GM12878 (cell line): Measurements from ENCODE around the gene CARD9.

Source experiments
- CHD4 ChIP-seq: fragments of 200-600 bp; sonication (generic); IDR thresholded peaks from 2 replicates; pipeline ENCODE4 v1.6.1; 2016; ENCODE audit warnings: mild to moderate bottlenecking
- HDGF ChIP-seq: fragments of 450-650 bp; IDR thresholded peaks from 2 replicates; pipeline ENCODE4 v1.6.1; 2016; ENCODE audit warnings: antibody characterized with exemption
- KAT2A ChIP-seq: conservative IDR thresholded peaks from 2 replicates; pipeline ENCODE4 v1.6.1; 2011; ENCODE audit warnings: low read depth, low read length; ENCODE audit not compliant: control insufficient read depth

DNA sequence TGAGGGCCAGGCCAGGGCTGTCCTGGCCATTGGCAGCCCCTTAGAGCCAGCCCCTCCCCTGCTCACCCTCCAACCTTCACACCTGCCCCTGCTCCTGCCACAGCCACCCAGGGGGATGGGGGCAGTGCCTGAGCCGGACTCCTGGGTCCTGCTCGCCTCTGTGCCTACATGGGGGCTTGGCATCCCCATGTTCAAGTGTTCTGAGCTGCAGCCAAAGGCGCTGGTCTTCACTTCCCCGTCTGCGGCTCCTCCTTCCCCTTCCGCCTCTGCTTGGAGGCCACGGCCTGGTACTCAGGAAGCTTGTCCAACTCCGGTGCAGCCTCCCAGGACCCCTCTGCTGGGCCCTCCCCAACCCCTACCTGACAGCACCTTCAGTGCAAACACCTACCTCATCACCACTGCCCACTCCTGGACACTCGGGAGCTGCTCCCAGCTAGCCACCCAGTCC is 7.7 kb downstream of the CARD9 start:
- TF ChIP-seq KAT2A (no peak), HDGF (no peak), CHD4 (no peak)
